Non-pigmented ciliary epithelial cell (primary cell): ENCODE measurements around the gene SH2D3A.
"Not testable (repeated sequence)": the region's sequence is repeated elsewhere in the genome, so short reads cannot be mapped to it uniquely, and the experiment has no call there.

Experiments
- DNase-seq: peaks from one replicate; pipeline ENCODE4 v3.0.0-alpha.2; 2010; ENCODE audit warnings: low read depth

The SH2D3A gene

DNA sequence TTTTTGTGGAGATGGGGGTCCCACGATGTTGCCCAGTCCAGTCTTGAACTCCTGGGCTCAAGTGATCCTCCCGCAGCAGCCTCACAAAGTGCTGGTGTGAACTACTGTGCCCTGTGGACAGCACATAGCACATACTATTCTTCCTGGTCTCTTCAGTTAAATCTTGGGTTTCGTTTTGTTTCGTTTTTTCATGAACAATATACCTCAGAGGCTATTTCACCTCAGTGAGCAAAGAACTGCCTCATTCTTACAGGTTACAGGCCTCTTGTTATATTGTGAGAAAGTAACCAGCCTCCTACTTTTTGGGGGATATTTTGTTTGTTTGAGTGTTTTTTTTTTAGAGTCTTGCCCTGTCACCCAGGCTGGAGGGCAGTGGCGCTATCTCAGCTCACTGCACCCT is 45.5 kb downstream of the SH2D3A start:
- DNase-seq, result no peak

DNA sequence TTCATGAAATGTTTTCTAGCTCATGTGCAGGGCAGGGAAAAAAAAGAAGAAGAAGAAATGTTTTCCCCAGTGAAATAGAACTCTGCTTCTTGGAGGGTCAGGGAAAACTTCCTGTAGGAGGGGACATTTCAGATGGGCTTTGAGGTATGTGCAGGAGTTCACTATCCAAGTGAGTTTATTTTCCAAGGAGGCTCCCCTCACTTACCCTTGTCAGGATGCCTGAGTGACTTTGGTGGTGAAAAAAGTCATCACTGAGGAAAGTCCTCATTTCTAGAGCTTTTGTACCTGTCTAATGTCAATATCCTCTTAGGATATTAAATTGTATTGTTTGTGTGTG is 46.1 kb downstream of the SH2D3A start:
- no peak for DNase-seq

DNA sequence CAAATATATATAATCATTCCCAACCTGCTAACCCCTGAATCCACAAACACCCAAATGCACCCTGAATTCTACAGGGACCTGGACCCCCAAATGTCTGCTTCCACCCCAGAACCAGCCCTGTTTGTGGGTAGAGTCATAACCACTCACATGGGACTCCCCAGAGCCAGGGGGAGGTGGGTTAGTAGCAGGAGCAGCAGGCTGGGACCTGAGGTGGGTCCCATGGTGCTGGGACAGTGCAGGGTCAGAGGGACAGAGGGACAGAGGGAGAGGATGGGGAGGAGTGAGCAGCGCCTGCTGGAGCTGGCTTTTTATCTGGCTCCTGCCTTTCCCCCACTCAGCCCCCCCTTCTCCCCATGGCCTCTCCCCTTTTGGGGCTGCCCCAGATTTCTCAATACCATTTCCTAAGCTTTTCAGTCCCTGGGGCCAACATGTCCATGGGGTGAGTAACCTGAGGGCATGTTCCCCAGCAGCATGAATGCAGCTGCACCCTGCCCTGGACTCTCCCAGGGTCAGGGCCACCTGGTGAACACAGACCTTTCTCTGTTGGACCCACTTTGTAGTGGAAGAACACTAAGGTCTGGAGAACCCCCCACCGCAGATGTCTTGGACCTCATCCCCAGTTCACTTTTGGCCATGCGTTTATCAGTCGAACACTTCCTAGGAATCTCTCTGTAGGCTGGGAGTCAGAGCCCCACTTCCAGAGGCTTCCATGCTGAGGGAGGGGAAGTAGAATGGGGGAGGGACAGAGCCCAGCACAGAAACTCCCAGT is 46.7 kb downstream of the SH2D3A start, which contains the start of gene C3:
Gene C3, minus strand, starts transcription at position 282 of the 769 bp plus-strand sequence. Its CDS starts 61 bp downstream, at position 221.
- DNase-seq, result no peak

- no peak for DNase-seq
These were observed 47.3 kb downstream of the SH2D3A start for GRCh38 chr19:6719992-6720368.

DNA sequence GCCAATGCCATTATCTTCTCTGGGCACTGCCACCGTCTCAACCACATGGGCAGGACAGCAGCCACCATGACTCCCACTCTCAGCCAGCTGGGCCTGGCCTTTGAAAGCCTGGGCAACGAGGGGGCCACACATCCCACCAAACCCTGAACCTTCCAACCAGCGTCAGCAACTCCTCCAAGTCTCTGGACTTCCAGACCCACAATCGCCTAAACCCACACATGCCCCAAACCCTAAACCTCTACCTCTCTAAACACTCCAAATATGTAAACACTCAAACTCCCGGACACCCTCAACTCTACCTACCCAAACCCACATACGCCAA is 47.7 kb downstream of the SH2D3A start:
- no peak for DNase-seq

- DNase-seq, result no peak
These were observed 48.3 kb downstream of the SH2D3A start for GRCh38 chr19:6718741-6719539.

- DNase-seq, result no peak
These were observed 49.0 kb downstream of the SH2D3A start for GRCh38 chr19:6718111-6718740.

- DNase-seq, result no peak
These were observed 49.7 kb downstream of the SH2D3A start for GRCh38 chr19:6717441-6717971.

- no peak for DNase-seq
These were observed 50.2 kb downstream of the SH2D3A start for GRCh38 chr19:6717036-6717435.

- DNase-seq, result no peak
These were observed 50.6 kb downstream of the SH2D3A start for GRCh38 chr19:6716610-6716970.

GRCh38 chr19:6714749-6715555 is 52.3 kb downstream of the SH2D3A start:
- DNase-seq, result no peak

GRCh38 chr19:6713773-6714692 is 53.2 kb downstream of the SH2D3A start:
- no peak for DNase-seq

DNA sequence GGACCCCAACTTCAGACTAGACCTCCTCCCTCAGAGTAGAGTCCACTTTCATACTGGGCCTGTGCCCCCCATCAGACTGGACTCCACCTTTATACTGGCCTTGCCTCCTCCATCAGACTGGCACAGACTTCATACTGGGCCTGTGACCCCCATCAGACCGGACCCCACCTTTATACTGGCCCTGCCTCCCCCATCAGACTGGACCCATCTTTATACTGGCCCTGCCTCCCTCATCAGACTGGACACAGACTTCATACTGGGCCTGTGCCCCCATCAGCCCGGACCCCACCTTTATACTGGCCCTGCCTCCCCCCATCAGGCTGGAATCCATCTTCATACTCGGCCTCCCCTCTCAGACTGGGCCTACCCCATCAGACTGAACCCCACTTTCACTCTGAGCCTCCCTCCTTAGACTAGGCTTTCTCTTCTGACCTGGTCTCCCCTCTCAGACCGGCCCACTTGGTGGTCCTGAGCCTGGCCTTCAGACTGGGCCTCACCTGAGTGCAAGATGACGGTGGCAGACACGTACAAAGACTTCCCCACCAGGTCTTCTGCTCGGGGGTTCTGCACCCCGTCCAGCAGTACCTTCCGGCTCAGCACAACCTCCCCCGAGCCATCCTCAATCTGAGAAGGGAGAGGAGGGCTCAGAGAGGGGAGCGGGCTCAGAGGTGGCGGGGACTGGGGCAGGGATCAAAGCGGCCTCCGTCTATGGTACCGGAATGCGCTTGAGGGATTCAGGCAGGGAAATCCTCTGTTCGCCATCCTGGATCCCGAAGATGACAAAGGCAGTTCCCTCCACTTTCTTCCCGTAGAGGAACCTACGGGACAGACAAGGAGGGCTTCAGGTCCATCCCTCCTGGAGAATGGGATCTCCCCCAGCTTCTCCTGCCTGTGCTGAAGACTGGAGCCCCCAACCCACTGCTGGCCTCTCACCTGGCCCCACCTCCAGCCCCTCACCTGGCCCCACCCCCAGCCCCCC is 54.3 kb downstream of the SH2D3A start:
- no peak for DNase-seq

DNA sequence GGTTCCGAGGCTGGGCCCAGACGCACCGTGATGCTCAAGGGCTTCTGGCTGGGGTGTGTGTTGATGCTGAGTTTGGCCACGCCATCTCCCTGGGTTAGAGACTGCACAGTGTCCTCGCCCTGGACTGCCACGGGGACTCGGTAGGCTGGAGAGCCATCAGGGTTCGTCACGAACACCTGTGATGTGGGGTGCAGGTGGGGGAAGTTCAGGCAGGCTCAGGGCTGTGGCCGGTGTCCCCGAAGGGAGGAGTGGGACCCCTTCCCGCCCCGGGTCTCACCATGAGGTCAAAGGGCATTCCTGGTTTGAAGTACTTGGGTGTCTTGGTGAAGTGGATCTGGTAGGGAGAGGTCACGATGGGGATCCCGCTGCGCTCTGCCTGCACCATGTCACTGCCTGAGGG is 55.0 kb downstream of the SH2D3A start:
- DNase-seq, result no peak

- DNase-seq, result no peak
These were observed 55.6 kb downstream of the SH2D3A start for GRCh38 chr19:6711605-6712004.

DNA sequence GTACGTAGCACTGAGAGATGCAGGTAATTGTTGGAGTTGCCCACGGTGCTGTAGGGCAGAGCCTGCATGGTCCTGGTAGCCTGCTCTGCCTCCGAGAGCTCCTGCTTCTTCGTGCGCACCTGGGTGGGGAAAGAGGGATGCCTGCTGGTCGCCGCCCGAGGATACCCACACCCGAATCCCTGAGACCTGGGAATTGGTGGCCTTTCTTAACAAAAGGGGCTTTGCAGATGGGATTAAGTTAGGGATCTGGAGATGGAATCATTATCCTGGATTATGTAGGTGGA is 56.2 kb downstream of the SH2D3A start:
- DNase-seq, result no peak

- DNase-seq, result no peak
These were observed 56.8 kb downstream of the SH2D3A start for GRCh38 chr19:6710273-6711077.

DNA sequence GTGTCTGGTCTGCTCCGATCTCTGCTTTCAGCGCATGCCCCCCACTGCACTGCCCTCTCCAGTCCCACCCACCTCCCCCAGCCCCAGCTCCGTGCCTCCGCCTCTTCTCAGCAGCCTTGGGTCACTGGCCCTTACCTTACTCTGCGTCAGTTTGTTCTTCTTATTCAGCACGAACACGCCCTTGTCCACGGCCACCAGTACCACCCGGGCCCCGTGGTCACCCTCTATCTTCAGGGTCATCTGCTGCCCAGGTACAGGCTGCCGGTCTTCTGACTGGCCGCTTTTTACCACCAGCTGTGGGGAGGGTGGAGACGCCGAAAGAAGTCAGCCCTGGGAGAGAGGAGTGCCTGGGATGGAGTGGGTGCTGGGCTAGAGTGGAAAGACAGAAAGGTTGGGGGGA is 57.7 kb downstream of the SH2D3A start:
- DNase-seq, result no peak

DNA sequence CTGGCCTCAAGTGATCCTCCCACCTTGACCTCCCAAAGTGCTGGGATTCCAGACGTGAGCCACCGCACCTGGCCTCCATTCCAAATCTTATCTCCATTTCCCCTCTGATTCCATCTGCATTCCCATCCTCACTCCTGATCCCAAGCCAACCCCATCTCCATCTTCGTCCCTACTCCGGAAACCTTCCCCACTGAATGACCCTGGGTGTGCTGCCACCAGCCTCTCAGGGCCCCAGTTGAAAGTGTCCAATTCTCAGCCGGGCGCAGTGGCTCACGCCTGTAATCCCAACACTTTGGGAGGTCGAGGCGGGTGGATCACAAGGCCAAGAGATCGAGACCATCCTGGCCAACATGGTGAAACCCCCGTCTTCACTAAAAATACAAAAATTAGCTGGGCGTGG is 58.3 kb downstream of the SH2D3A start:
- not testable (repeated sequence) for DNase-seq
